IMR-90 (cell line): ENCODE data around the gene FAM120A. TPM values are rescaled to one million over a fixed set of nuclear protein-coding genes. Genes with fewer than 3 reads are reported as not detected.

Experiments used
- ATAC-seq: fragments of 200-7000 bp; cut with Tn5 transposase; 2 replicates; pipeline ENCODE4 v1.9.1; 2020; ENCODE audit warnings: low read depth, mild to moderate bottlenecking, moderate library complexity
- BruUV-seq: library from RNA; stranded (reverse); fragments of 400-500 nt; replicated peaks from 2 replicates; lab custom pipeline; 2021; lab: Mats Ljungman, UMichigan
- CTCF ChIA-PET: fragments of 300-600 bp; formaldehyde crosslinking; extraction: SDS; loops from one replicate; lab custom pipeline; 2021; ENCODE audit warnings: antibody characterized with exemption; lab: Yijun Ruan, JAX
- POLR2A ChIA-PET: fragments of 300-600 bp; sonication (Branson Sonifier 250); formaldehyde crosslinking; loops from one replicate; lab custom pipeline; 2022; ENCODE audit warnings: antibody characterized with exemption; ENCODE audit not compliant: unreplicated experiment; lab: Charles Lee
- DNase-seq: peaks from one replicate; pipeline ENCODE4 v3.0.0; 2013
- H2AFZ ChIP-seq: replicated peaks from 2 replicates; pipeline ENCODE3; 2013; ENCODE audit warnings: low read length, mild to moderate bottlenecking; ENCODE audit not compliant: poor library complexity
- H2AK5ac ChIP-seq: 2 replicates; pipeline ENCODE4 v1.6.1; 2013; ENCODE audit warnings: low read depth, low read length, inconsistent platforms
- H2AK9ac ChIP-seq: replicated peaks from 2 replicates; pipeline ENCODE3; 2013; ENCODE audit warnings: mild to moderate bottlenecking, low read depth, low read length, moderate library complexity; ENCODE audit not compliant: poor library complexity
- H2BK120ac ChIP-seq: 2 replicates; pipeline ENCODE4 v1.6.1; 2013; ENCODE audit warnings: low read depth, low read length, inconsistent platforms
- H2BK15ac ChIP-seq: 3 replicates; pipeline ENCODE4 v1.6.1; 2013; ENCODE audit warnings: low read depth, low read length, inconsistent platforms
- H2BK20ac ChIP-seq: 2 replicates; pipeline ENCODE4 v1.6.1; 2013; ENCODE audit warnings: low read depth, mild to moderate bottlenecking, inconsistent platforms, low read length, moderate library complexity
- H2BK5ac ChIP-seq: 2 replicates; pipeline ENCODE4 v1.6.1; 2013; ENCODE audit warnings: mild to moderate bottlenecking, low read depth, low read length, inconsistent platforms; ENCODE audit not compliant: poor library complexity, severe bottlenecking
- H3K14ac ChIP-seq: replicated peaks from 2 replicates; pipeline ENCODE4 v1.6.1; 2013; ENCODE audit warnings: low read depth, low read length, inconsistent platforms
- H3K18ac ChIP-seq: 2 replicates; pipeline ENCODE4 v1.6.1; 2013; ENCODE audit warnings: low read depth, low read length, control low read depth
- H3K23ac ChIP-seq: 2 replicates; pipeline ENCODE4 v1.6.1; 2013; ENCODE audit warnings: low read depth, low read length, inconsistent platforms
- H3K27ac ChIP-seq: 2 replicates; pipeline ENCODE4 v1.5.1; 2013; ENCODE audit warnings: mild to moderate bottlenecking, control low read depth, low read length; ENCODE audit not compliant: insufficient read depth
- H3K27me3 ChIP-seq: 2 replicates; pipeline ENCODE4 v1.6.1; 2013; ENCODE audit warnings: low read length; ENCODE audit not compliant: control insufficient read depth, insufficient read depth
- H3K36me3 ChIP-seq: 2 replicates; pipeline ENCODE4 v1.6.1; 2013; ENCODE audit warnings: low read length, mixed read lengths; ENCODE audit not compliant: control insufficient read depth, insufficient read depth
- H3K4ac ChIP-seq: 2 replicates; pipeline ENCODE4 v1.6.1; 2013; ENCODE audit warnings: low read depth, low read length, inconsistent platforms
- H3K4me1 ChIP-seq: 2 replicates; pipeline ENCODE4 v1.6.1; 2013; ENCODE audit warnings: low read length, mixed read lengths; ENCODE audit not compliant: control insufficient read depth, insufficient read depth
- H3K4me2 ChIP-seq: 2 replicates; pipeline ENCODE4 v1.6.1; 2013; ENCODE audit warnings: low read depth, mild to moderate bottlenecking, control low read depth, low read length, moderate library complexity
- H3K4me3 ChIP-seq: 2 replicates; pipeline ENCODE4 v1.5.1; 2013; ENCODE audit warnings: low read depth, mild to moderate bottlenecking, control low read depth, low read length, moderate library complexity; ENCODE audit not compliant: insufficient read depth
- H3K56ac ChIP-seq: 2 replicates; pipeline ENCODE4 v1.6.1; 2013; ENCODE audit warnings: low read length, inconsistent platforms; ENCODE audit not compliant: insufficient read depth; ENCODE audit errors: extremely low read depth
- H3K79me1 ChIP-seq, 2 experiments: 2 replicates each; pipeline ENCODE4 v1.6.1; 2013; ENCODE audit warnings: low read length in 2 of 2, inconsistent platforms in 1 of 2, low read depth in 1 of 2
- H3K9ac ChIP-seq: 2 replicates; pipeline ENCODE4 v1.6.1; 2013; ENCODE audit warnings: low read depth, low read length, control low read depth
- H3K9me1 ChIP-seq: 2 replicates; pipeline ENCODE4 v1.6.1; 2013; ENCODE audit warnings: low read length, inconsistent platforms; ENCODE audit not compliant: insufficient read depth
- H3K9me3 ChIP-seq: 2 replicates; pipeline ENCODE4 v1.6.1; 2013; ENCODE audit warnings: low read length; ENCODE audit not compliant: control insufficient read depth, insufficient read depth
- H4K20me1 ChIP-seq: 2 replicates; pipeline ENCODE4 v1.6.1; 2013; ENCODE audit warnings: low read length, inconsistent platforms; ENCODE audit not compliant: insufficient read depth
- H4K5ac ChIP-seq: 2 replicates; pipeline ENCODE4 v1.6.1; 2013; ENCODE audit warnings: mild to moderate bottlenecking, low read depth, low read length, control low read depth
- H4K8ac ChIP-seq, 2 experiments: 2 replicates each; pipeline ENCODE4 v1.6.1; 2013; ENCODE audit warnings: low read depth in 2 of 2, low read length in 2 of 2, control low read depth in 1 of 2, inconsistent platforms in 1 of 2
- H4K91ac ChIP-seq: 2 replicates; pipeline ENCODE4 v1.6.1; 2013; ENCODE audit warnings: low read depth, low read length, inconsistent platforms; ENCODE audit not compliant: insufficient read depth
- CEBPB ChIP-seq: IDR thresholded peaks from 2 replicates; pipeline ENCODE4 v1.6.1; 2012; ENCODE audit warnings: low read depth, low read length, improper control_type of control experiment
- ELK1 ChIP-seq: fragments of 150-350 bp; IDR thresholded peaks from 2 replicates; pipeline ENCODE4 v1.6.1; 2016; ENCODE audit warnings: low read depth, mild to moderate bottlenecking, low read length, moderate library complexity, borderline replicate concordance
- MAZ ChIP-seq: IDR thresholded peaks from 2 replicates; pipeline ENCODE4 v1.6.1; 2012; ENCODE audit warnings: low read depth, mild to moderate bottlenecking, low read length, improper control_type of control experiment, moderate library complexity, borderline replicate concordance
- NFE2L2 ChIP-seq: fragments of 150-350 bp; IDR thresholded peaks from 2 replicates; pipeline ENCODE4 v1.6.1; 2016; ENCODE audit warnings: low read depth, mild to moderate bottlenecking, low read length
- WGBS, 2 experiments: methylation state at CpG; one replicate each; pipeline versions ENCODE4 v1.1.5 to v1.1.7; 2013; ENCODE audit warnings: missing lambda C conversion rate in 2 of 2; ENCODE audit not compliant: insufficient read length in 1 of 2; ENCODE audit errors: extremely low coverage in 2 of 2; 5-methylcytosine and 5-hydroxymethylcytosine counted together
- dilution Hi-C: fragments of 300-500 bp; cut with HindIII; formaldehyde crosslinking; loops from one replicate; pipeline ENCODE4 v1.14.3; 2018; ENCODE audit warnings: low sequenced_read_pairs; ENCODE audit not compliant: unreplicated experiment
- in situ Hi-C: fragments of 300-500 bp; cut with MboI; formaldehyde crosslinking; loops from 3 replicates; pipeline ENCODE4 v1.14.3; 2019; ENCODE audit warnings: low sequenced_read_pairs, inconsistent platforms, mixed read lengths
- intact Hi-C: fragments of 100-400 bp; cut with micrococcal nuclease; formaldehyde crosslinking; loops from 2 replicates; pipeline ENCODE4 v1.10.0; 2022
- polyA plus RNA-seq, 3 experiments: library from polyadenylated mRNA; depleted of rRNA; stranded (reverse); fragments of >200 nt; gene quantifications; 2 replicates each; pipeline ENCODE4 v1.2.3, GENCODE V29; 2012; ENCODE audit warnings: low replicate concordance in 1 of 3
- total RNA-seq: library from RNA; depleted of rRNA; stranded (reverse); fragments of >200 nt; gene quantifications from 2 replicates; pipeline ENCODE4 v1.2.3, GENCODE V29; 2012

Gene FAM120A
- total and polyA plus RNA-seq, 2 of the 4 experiments (the other 2 are of a cell fraction), result 61.6 to 75.1 TPM

DNA sequence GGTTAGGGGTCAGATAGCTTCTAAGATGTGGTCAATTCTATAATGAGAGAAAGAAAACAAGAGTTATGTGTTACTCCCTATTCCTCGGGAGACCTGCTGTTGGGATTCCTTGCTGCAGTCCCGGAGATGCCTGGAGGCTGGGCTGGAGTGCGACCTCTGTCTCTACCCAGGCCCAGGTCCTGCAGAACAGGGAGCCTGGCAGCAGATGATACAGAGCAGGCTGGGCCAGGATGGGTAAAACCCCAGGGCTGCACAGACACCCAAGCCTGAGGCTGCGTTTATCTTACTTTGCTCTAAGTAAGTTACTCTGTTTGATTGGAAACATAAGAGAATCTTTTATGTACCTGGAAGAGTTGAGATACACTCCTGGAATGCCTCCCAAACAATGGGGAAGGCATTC, 28.8 kb downstream of the FAM120A start:
- Histone ChIP-seq H3K27ac (no peak overlapping the region), H3K9me3 (no peaks in the 10 kb centered on the region), H4K5ac (no peak overlapping the region), H3K9me1 (peaks cover 7% of the 10 kb centered on the region), H3K4me1 (peaks cover 2% of the 10 kb centered on the region), H4K8ac (no peak overlapping the region), H4K91ac (no peak overlapping the region), H3K23ac (no peak overlapping the region), H2BK20ac (no peak overlapping the region), H3K14ac (no peak overlapping the region), H3K27me3 (no peaks in the 10 kb centered on the region), H2AK5ac (no peak overlapping the region), H2AK9ac (no peak overlapping the region), H2BK5ac (no peak overlapping the region), H4K20me1 (peaks cover 27% of the 10 kb centered on the region), H2BK120ac (no peak overlapping the region), H3K56ac (no peak overlapping the region), H3K36me3 (peaks cover 11% of the 10 kb centered on the region), H2AFZ (no peak overlapping the region), H3K4me3 (no peak overlapping the region), H3K79me1 (peaks cover 28 to 57% of the 10 kb centered on the region in 2 experiments), H3K4ac (no peak overlapping the region), H3K4me2 (no peak overlapping the region), H2BK15ac (no peak overlapping the region), H3K18ac (no peak overlapping the region), H3K9ac (no peak overlapping the region)
- DNase-seq, result no peak
- WGBS, 2 experiments, result no CpG with 5 or more reads among the region's 4 CpGs
- dilution Hi-C loops, result no loop called here
- in situ Hi-C loops, result no loop called here
- no peak for ATAC-seq
- TF ChIP-seq ELK1 (no peak), NFE2L2 (no peak), MAZ (no peak), CEBPB (no peak)
- ChIA-PET CTCF (no interaction called here), POLR2A (no interaction called here)
- intact Hi-C loops, result no loop called here
- no TSS peak for BruUV-seq
